ENCODE measurements around the gene FOS. TPM values are rescaled to one million over a fixed set of nuclear protein-coding genes. Genes with fewer than 3 reads are reported as not detected.

FOS gene
- total and polyA plus RNA-seq, 2 of the 8 experiments (the other 6 are each of a cell fraction or from before 2014, with no cell fraction given): 50.2 to 51.8 TPM

GRCh38 chr14:75313294-75313693 is 34.7 kb downstream of the FOS start:
- Histone ChIP-seq H3K56ac (replicated peaks; ENCODE audit: insufficient read length, low read depth, low read length) (no peak overlapping the region), H4K5ac (ENCODE audit: insufficient read length, low read depth, low read length) (no peak overlapping the region), H3K36me3 (ENCODE audit: control insufficient read depth in 2 of 4, insufficient read depth in 4 of 4, low read length in 3 of 4) (no peaks in the 10 kb centered on the region), H2BK15ac (ENCODE audit: low read length) (no peak overlapping the region), H3K4me2 (ENCODE audit: insufficient read depth in 1 of 2, low read depth in 2 of 2, low read length in 2 of 2) (no peak overlapping the region), H2AK5ac (ENCODE audit: low read depth, low read length) (no peak overlapping the region), H3K79me1 (ENCODE audit: low read depth, low read length) (no peaks in the 10 kb centered on the region), H3K4me3 (ENCODE audit: extremely low read depth in 1 of 4, insufficient read depth in 2 of 4, low read depth in 3 of 4, low read length in 4 of 4) (no peak overlapping the region), H2AFZ (ENCODE audit: low read length) (no peak overlapping the region), H3K18ac (ENCODE audit: extremely low read depth, low read length) (no peak overlapping the region), H2BK5ac (ENCODE audit: low read depth, low read length) (no peak overlapping the region), H3K9me3 (ENCODE audit: insufficient read depth in 2 of 2, low read depth in 1 of 2, low read length in 1 of 2) (no peaks in the 10 kb centered on the region), H3K23me2 (ENCODE audit: low read depth, low read length) (no peaks in the 10 kb centered on the region), H4K8ac (ENCODE audit: extremely low read depth, insufficient read depth, low read length) (no peak overlapping the region), H3K14ac (ENCODE audit: insufficient read length) (no peak overlapping the region), H3K4me1 (replicated peaks in 1 of 4; ENCODE audit: control insufficient read depth in 3 of 4, insufficient read depth in 4 of 4, low read length in 3 of 4) (peaks cover 0 to 4% (median 3%) of the 10 kb centered on the region in 4 experiments; a peak in 4 of 7 replicates), H4K20me1 (replicated peaks in 1 of 2; ENCODE audit: control insufficient read depth in 1 of 2, insufficient read depth in 2 of 2, low read length in 2 of 2) (no peaks in the 10 kb centered on the region), H2BK120ac (replicated peaks; ENCODE audit: low read depth, low read length) (no peak overlapping the region), H3K4ac (replicated peaks; ENCODE audit: insufficient read length, low read depth, low read length) (no peak overlapping the region), H3K79me2 (ENCODE audit: control insufficient read depth in 1 of 2, insufficient read depth in 2 of 2, low read length in 2 of 2) (no peaks in the 10 kb centered on the region), H4K91ac (replicated peaks; ENCODE audit: insufficient read length, low read length) (no peak overlapping the region), H3K23ac (ENCODE audit: insufficient read length) (no peak overlapping the region), H2BK20ac (ENCODE audit: low read length) (no peak overlapping the region), H3K27me3 (replicated peaks in 1 of 4; ENCODE audit: control insufficient read depth in 3 of 4, extremely low read depth in 1 of 4, insufficient read depth in 3 of 4, low read length in 3 of 4) (no peaks in the 10 kb centered on the region), H3K9ac (replicated peaks in 1 of 4; ENCODE audit: extremely low read depth in 1 of 4, low read depth in 3 of 4, low read length in 3 of 4) (no peak overlapping the region), H2BK12ac (ENCODE audit: low read depth, low read length) (no peak overlapping the region), H3K27ac (ENCODE audit: low read depth, low read length) (no peak overlapping the region)
- FAIRE-seq (no peak), DNase-seq (ENCODE audit: low read depth in 1 of 2, low spot score in 2 of 2) (no peak)
- WGBS, 2 experiments (ENCODE audit: extremely low coverage in 1 of 2, insufficient coverage in 1 of 2, insufficient read length in 1 of 2, insufficient replicate concordance in 2 of 2, low coverage in 1 of 2, low lambda C conversion rate in 2 of 2, missing lambda C conversion rate in 1 of 2): 97% methylated on average over 5 of the region's 5 CpGs; no CpG with 5 or more reads in 1 of the 2 experiments
- POLR2A ChIA-PET (ENCODE audit: partially characterized antibody): interaction anchor here (0.6 kb wide), 1 partner anchor 160 kb away, joined by 4 read pairs; no protein-coding TSS in a partner anchor
- TF ChIP-seq SRF (IDR thresholded peaks at IDR 0.05; ENCODE audit: low read depth, low read length) (no peak), SAP30 (IDR thresholded peaks at IDR 0.05; ENCODE audit: insufficient read depth, insufficient replicate concordance, low read length) (no peak), HDAC2 (IDR thresholded peaks at IDR 0.05; ENCODE audit: borderline replicate concordance in 1 of 2, low read depth in 2 of 2, low read length in 2 of 2) (no peak), CEBPB (IDR thresholded peaks at IDR 0.05; ENCODE audit: low read depth, low read length) (no peak), PHF8 (conservative IDR thresholded peaks at IDR 0.05; ENCODE audit: low read depth, low read length) (no peak), CHD1 (IDR thresholded peaks at IDR 0.05; ENCODE audit: low read depth, low read length) (no peak), BRCA1 (IDR thresholded peaks at IDR 0.05; ENCODE audit: low read depth, low read length) (no peak)
- CTCF ChIA-PET (ENCODE audit: partially characterized antibody): interaction anchor here (0.8 to 14.1 kb wide), 6 partner anchors 12 to 206 kb away, joined by 3 to 184 read pairs (median 3); no protein-coding TSS in a partner anchor
